Endodermal cell (in vitro differentiated cells): Measurements from ENCODE around the gene LEAP2. TPM values are rescaled to one million over a fixed set of nuclear protein-coding genes. Genes with fewer than 3 reads are reported as not detected.

Experiments
- DNase-seq: peaks from one replicate; pipeline ENCODE4 v3.0.0-alpha.2; 2017
- H3K27ac ChIP-seq: 2 replicates; pipeline ENCODE4 v1.5.1; 2013; ENCODE audit warnings: mild to moderate bottlenecking, low read depth, low read length, moderate library complexity
- H3K27me3 ChIP-seq: 2 replicates; pipeline ENCODE4 v1.6.1; 2013; ENCODE audit warnings: mild to moderate bottlenecking, low read length, moderate library complexity; ENCODE audit not compliant: insufficient read depth, control insufficient read depth, poor library complexity, severe bottlenecking
- H3K36me3 ChIP-seq: 2 replicates; pipeline ENCODE4 v1.7.0; 2013; ENCODE audit warnings: mild to moderate bottlenecking, low read length, moderate library complexity; ENCODE audit not compliant: control insufficient read depth, insufficient read depth
- H3K4me1 ChIP-seq: one replicate; pipeline ENCODE4 v1.7.0; 2013; ENCODE audit warnings: low read length; ENCODE audit not compliant: control insufficient read depth, insufficient read depth
- H3K4me3 ChIP-seq: 2 replicates; pipeline ENCODE4 v1.5.1; 2013; ENCODE audit warnings: mild to moderate bottlenecking, low read length, moderate library complexity
- H3K9ac ChIP-seq: 2 replicates; pipeline ENCODE4 v1.6.1; 2013; ENCODE audit warnings: mild to moderate bottlenecking, low read length, moderate library complexity; ENCODE audit not compliant: poor library complexity, severe bottlenecking; ENCODE audit errors: extremely low read depth
- H3K9me3 ChIP-seq: 2 replicates; pipeline ENCODE4 v1.6.1; 2013; ENCODE audit warnings: mild to moderate bottlenecking, low read length, moderate library complexity; ENCODE audit not compliant: control insufficient read depth
- H3K27ac Mint-ChIP-seq: 2 replicates; pipeline ENCODE4 v1.8.0; 2020; ENCODE audit warnings: mixed read lengths
- H3K27me3 Mint-ChIP-seq: 2 replicates; pipeline ENCODE4 v1.8.0; 2021; ENCODE audit warnings: mild to moderate bottlenecking, mixed read lengths; ENCODE audit not compliant: insufficient read depth
- H3K36me3 Mint-ChIP-seq: 2 replicates; pipeline ENCODE4 v1.8.0; 2020; ENCODE audit warnings: low read depth, mixed read lengths
- H3K4me1 Mint-ChIP-seq: 2 replicates; pipeline ENCODE4 v1.8.0; 2020; ENCODE audit warnings: mixed read lengths
- H3K4me3 Mint-ChIP-seq: 2 replicates; pipeline ENCODE4 v1.8.0; 2020; ENCODE audit warnings: mild to moderate bottlenecking, moderate library complexity, mixed read lengths
- H3K9me3 Mint-ChIP-seq: 2 replicates; pipeline ENCODE4 v1.8.0; 2020; ENCODE audit warnings: mild to moderate bottlenecking, mixed read lengths
- WGBS, 2 experiments: methylation state at CpG; one replicate each; pipeline versions ENCODE4 v1.1.5 to v1.1.7; 2013; ENCODE audit warnings: missing lambda C conversion rate in 2 of 2, mixed read lengths in 1 of 2; ENCODE audit not compliant: insufficient coverage in 1 of 2, insufficient read length in 1 of 2; 5-methylcytosine and 5-hydroxymethylcytosine counted together
- total RNA-seq, 2 donors: library from RNA; stranded (reverse); fragmentation: NEBNext Ultra II Directional in 1 of 2; extraction: Animal tissue kit (Norgen Biotek cat#: 25700) in 1 of 2; gene quantifications; 2 replicates in 1 of 2; 3 replicates in 1 of 2; pipeline ENCODE4 v1.2.1, GENCODE V29; 2021
- TF ChIP-seq, protein P1 (sequence below): fragments of 200-600 bp; sonication (generic); conservative IDR thresholded peaks from 2 replicates; pipeline ENCODE4 v1.5.0; 2021; ENCODE audit warnings: antibody characterized with exemption, mild to moderate bottlenecking

Gene LEAP2
- total RNA-seq, 2 donors from 2014 or later: 0.92 to 0.95 TPM

DNA sequence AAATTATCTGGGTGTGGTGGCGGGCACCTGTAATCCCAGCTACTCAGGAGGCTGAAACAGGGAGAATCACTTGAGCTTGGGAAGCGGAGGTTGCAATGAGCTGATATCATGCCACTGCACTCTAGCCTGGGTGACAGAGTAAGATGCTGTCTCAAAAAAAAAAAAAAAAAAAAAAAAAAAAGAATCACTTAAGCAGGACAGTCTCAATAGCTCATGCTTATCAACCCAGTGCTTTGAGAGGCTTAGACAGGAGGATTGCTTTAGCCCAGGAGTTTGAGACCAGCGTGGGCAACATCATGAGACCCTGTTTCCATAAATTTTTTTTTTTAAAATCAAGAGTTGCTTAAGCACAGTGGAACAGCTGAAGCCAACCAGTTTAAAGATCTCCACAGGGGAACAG lies 42.6 kb downstream of the LEAP2 start:
- H3K4me3 ChIP-seq: no peak overlapping the region
- H3K9me3 Mint-ChIP-seq: no peaks in the 10 kb centered on the region
- no peaks in the 10 kb centered on the region for H3K4me1 ChIP-seq
- no peak overlapping the region for H3K27ac ChIP-seq
- H3K4me1 Mint-ChIP-seq: no peaks in the 10 kb centered on the region
- H3K27me3 ChIP-seq: no peaks in the 10 kb centered on the region
- H3K27me3 Mint-ChIP-seq: no peaks in the 10 kb centered on the region
- H3K27ac Mint-ChIP-seq: peak overlapping the region; percentile 47
- peaks cover 90% of the 10 kb centered on the region for H3K36me3 ChIP-seq
- TF ChIP-seq, protein P1, sequence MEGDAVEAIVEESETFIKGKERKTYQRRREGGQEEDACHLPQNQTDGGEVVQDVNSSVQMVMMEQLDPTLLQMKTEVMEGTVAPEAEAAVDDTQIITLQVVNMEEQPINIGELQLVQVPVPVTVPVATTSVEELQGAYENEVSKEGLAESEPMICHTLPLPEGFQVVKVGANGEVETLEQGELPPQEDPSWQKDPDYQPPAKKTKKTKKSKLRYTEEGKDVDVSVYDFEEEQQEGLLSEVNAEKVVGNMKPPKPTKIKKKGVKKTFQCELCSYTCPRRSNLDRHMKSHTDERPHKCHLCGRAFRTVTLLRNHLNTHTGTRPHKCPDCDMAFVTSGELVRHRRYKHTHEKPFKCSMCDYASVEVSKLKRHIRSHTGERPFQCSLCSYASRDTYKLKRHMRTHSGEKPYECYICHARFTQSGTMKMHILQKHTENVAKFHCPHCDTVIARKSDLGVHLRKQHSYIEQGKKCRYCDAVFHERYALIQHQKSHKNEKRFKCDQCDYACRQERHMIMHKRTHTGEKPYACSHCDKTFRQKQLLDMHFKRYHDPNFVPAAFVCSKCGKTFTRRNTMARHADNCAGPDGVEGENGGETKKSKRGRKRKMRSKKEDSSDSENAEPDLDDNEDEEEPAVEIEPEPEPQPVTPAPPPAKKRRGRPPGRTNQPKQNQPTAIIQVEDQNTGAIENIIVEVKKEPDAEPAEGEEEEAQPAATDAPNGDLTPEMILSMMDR: no peak
- H3K9me3 ChIP-seq: no peaks in the 10 kb centered on the region
- peaks cover 50% of the 10 kb centered on the region for H3K36me3 Mint-ChIP-seq
- WGBS, 2 experiments: 80 to 89% methylated on average over 2 to 3 of the region's 3 CpGs
- no peak for DNase-seq
- no peak overlapping the region for H3K4me3 Mint-ChIP-seq
- H3K9ac ChIP-seq: no peak overlapping the region

Other genes starting within 250 kb of the LEAP2 start
- gene IL13, start 215.5 kb upstream of the LEAP2 start, total RNA-seq: not detected
- gene IL4, start 199.7 kb upstream of the LEAP2 start, total RNA-seq: not detected
- 10 to 100 TPM; 19.6 to 25.2 TPM for gene KIF3A, start 136.1 kb upstream of the LEAP2 start, total RNA-seq
- gene CCNI2, start 126.2 kb upstream of the LEAP2 start, total RNA-seq: 1 to 10 TPM; 1.2 to 1.3 TPM
- 10 to 100 TPM; 49.0 to 56.7 TPM for gene SEPTIN8, start 96.4 kb upstream of the LEAP2 start, total RNA-seq
- gene SOWAHA, start 60.4 kb upstream of the LEAP2 start, total RNA-seq: under 1 TPM in 1 of 2 donors, not detected in 1; 0.13 TPM
- gene SHROOM1, start 43.0 kb upstream of the LEAP2 start, total RNA-seq: 10 to 100 TPM in 1 of 2 donors, 1 to 10 TPM in 1; 6.6 to 14.4 TPM
- under 1 TPM; 0.26 to 0.33 TPM for gene GDF9, start 7.2 kb upstream of the LEAP2 start, total RNA-seq
- gene UQCRQ, start 7.0 kb upstream of the LEAP2 start, total RNA-seq: 100 to 1,000 TPM; 261 to 286 TPM
- gene AFF4, start 90.0 kb downstream of the LEAP2 start, total RNA-seq: 100 to 1,000 TPM; 107 to 108 TPM
- gene ZCCHC10, start 152.9 kb downstream of the LEAP2 start, total RNA-seq: 10 to 100 TPM; 35.1 to 36.6 TPM
- 100 to 1,000 TPM; 245 to 287 TPM for gene HSPA4, start 178.3 kb downstream of the LEAP2 start, total RNA-seq